SK-N-MC (cell line): ENCODE results near the gene TRMT6.

Experiments used
- EZH2 ChIP-seq: fragments of 200-600 bp; sonication (generic); IDR thresholded peaks from one replicate; pipeline ENCODE4 v1.6.1; 2017; ENCODE audit warnings: antibody characterized with exemption
- POLR2AphosphoS5 ChIP-seq: IDR thresholded peaks from 2 replicates; pipeline ENCODE4 v1.6.1; 2012; ENCODE audit warnings: mild to moderate bottlenecking, low read depth, low read length, borderline replicate concordance

- TF ChIP-seq POLR2AphosphoS5 (no peak), EZH2 (no peak)
Measured at GRCh38 chr20:5945963-5946362, 4.4 kb downstream of the TRMT6 start.
